Right atrium auricular region (tissue), 2 donors: ENCODE results near the gene SPATA25. TPM values are rescaled to one million over a fixed set of nuclear protein-coding genes. Genes with fewer than 3 reads are reported as not detected.

Experiments
- DNase-seq: peaks from one replicate; pipeline ENCODE4 v3.0.0-alpha.2; 2019; ENCODE audit warnings: low spot score
- H3K27ac ChIP-seq, 2 donors: fragments of 200-600 bp; sonication (generic); 1 replicate in 1 of 2; 2 replicates in 1 of 2; pipeline ENCODE4 v1.5.1; 2016 to 2019
- H3K27me3 ChIP-seq, 2 donors: fragments of 200-600 bp; sonication (generic); one replicate each; pipeline versions ENCODE4 v1.5.1 to v1.6.0; 2017 to 2019
- H3K36me3 ChIP-seq: fragments of 200-600 bp; sonication (generic); one replicate; pipeline ENCODE4 v1.5.1; 2016
- H3K4me1 ChIP-seq, 2 donors: fragments of 200-600 bp; sonication (generic); one replicate each; pipeline versions ENCODE4 v1.5.1 to v1.6.0; 2017 to 2019
- H3K4me3 ChIP-seq, 2 donors: fragments of 200-600 bp; sonication (generic); 1 replicate in 1 of 2; 2 replicates in 1 of 2; pipeline ENCODE4 v1.5.1; 2017 to 2019; ENCODE audit warnings: mild to moderate bottlenecking in 1 of 2, moderate library complexity in 1 of 2
- H3K9me3 ChIP-seq, 2 donors: fragments of 200-600 bp; sonication (generic); one replicate each; pipeline ENCODE4 v1.5.1; 2019
- CTCF ChIP-seq, 2 donors: fragments of 200-600 bp; sonication (generic); IDR thresholded peaks; one replicate each; pipeline ENCODE4 v1.5.1; 2019; ENCODE audit warnings: antibody characterized with exemption in 2 of 2
- total RNA-seq, 2 donors: library from RNA; depleted of rRNA; stranded (reverse); fragments of >200 nt; gene quantifications; one replicate each; pipeline ENCODE4 v1.1.0, GENCODE V29; 2016

SPATA25 gene
- total RNA-seq, 2 donors from 2014 or later, result 1.1 to 1.4 TPM

GRCh38 chr20:45909336-45909808, 21.9 kb upstream of the SPATA25 start:
- H3K27ac ChIP-seq, result no peak overlapping the region
- no peak overlapping the region for H3K4me3 ChIP-seq
- H3K4me1 ChIP-seq, result peaks cover 0 to 31% of the 10 kb centered on the region in 2 donors
- no peaks in the 10 kb centered on the region for H3K27me3 ChIP-seq
- no peak for DNase-seq
- H3K36me3 ChIP-seq, result peaks cover 6% of the 10 kb centered on the region
- TF ChIP-seq CTCF (IDR thresholded peaks at IDR 0.05), result no peak
- H3K9me3 ChIP-seq, result no peaks in the 10 kb centered on the region

- TF ChIP-seq CTCF (IDR thresholded peaks at IDR 0.05), result no peak
- peaks cover 0 to 31% of the 10 kb centered on the region in 2 donors for H3K4me1 ChIP-seq
- no peaks in the 10 kb centered on the region for H3K27me3 ChIP-seq
- no peak for DNase-seq
- no peak overlapping the region for H3K4me3 ChIP-seq
- H3K36me3 ChIP-seq, result peaks cover 12% of the 10 kb centered on the region
- no peak overlapping the region for H3K27ac ChIP-seq
- no peaks in the 10 kb centered on the region for H3K9me3 ChIP-seq
These were observed 20.7 kb upstream of the SPATA25 start for GRCh38 chr20:45908084-45908483.

GRCh38 chr20:45907219-45907948, 20.0 kb upstream of the SPATA25 start:
- Histone ChIP-seq H3K27ac (no peak overlapping the region), H3K9me3 (no peaks in the 10 kb centered on the region), H3K36me3 (peaks cover 12% of the 10 kb centered on the region), H3K27me3 (no peaks in the 10 kb centered on the region), H3K4me3 (no peak overlapping the region), H3K4me1 (peaks cover 0 to 24% of the 10 kb centered on the region in 2 donors)
- DNase-seq, result no peak
- no peak for TF ChIP-seq CTCF (IDR thresholded peaks at IDR 0.05)

- H3K4me3 ChIP-seq, result no peak overlapping the region
- peaks cover 0 to 9% of the 10 kb centered on the region in 2 donors for H3K4me1 ChIP-seq
- H3K27me3 ChIP-seq, result no peaks in the 10 kb centered on the region
- DNase-seq, result no peak
- TF ChIP-seq CTCF (IDR thresholded peaks at IDR 0.05), result no peak
- H3K27ac ChIP-seq, result no peak overlapping the region
- H3K36me3 ChIP-seq, result peaks cover 19% of the 10 kb centered on the region
- no peaks in the 10 kb centered on the region for H3K9me3 ChIP-seq
These were observed 18.2 kb upstream of the SPATA25 start for GRCh38 chr20:45905505-45906079.

GRCh38 chr20:45904583-45905504, 17.4 kb upstream of the SPATA25 start:
- H3K4me1 ChIP-seq, result peaks cover 0 to 2% of the 10 kb centered on the region in 2 donors
- peaks cover 25% of the 10 kb centered on the region for H3K36me3 ChIP-seq
- no peaks in the 10 kb centered on the region for H3K9me3 ChIP-seq
- no peak for TF ChIP-seq CTCF (IDR thresholded peaks at IDR 0.05)
- no peak for DNase-seq
- no peak overlapping the region for H3K4me3 ChIP-seq
- H3K27me3 ChIP-seq, result no peaks in the 10 kb centered on the region
- no peak overlapping the region for H3K27ac ChIP-seq
